ENCODE results near the gene DPEP1.
A peak's percentile ranks its signal among the peaks of the same experiment; 100 is the strongest.
"Not testable (repeated sequence)": the region's sequence is repeated elsewhere in the genome, so short reads cannot be mapped to it uniquely, and the experiment has no call there.

Gene DPEP1

DNA sequence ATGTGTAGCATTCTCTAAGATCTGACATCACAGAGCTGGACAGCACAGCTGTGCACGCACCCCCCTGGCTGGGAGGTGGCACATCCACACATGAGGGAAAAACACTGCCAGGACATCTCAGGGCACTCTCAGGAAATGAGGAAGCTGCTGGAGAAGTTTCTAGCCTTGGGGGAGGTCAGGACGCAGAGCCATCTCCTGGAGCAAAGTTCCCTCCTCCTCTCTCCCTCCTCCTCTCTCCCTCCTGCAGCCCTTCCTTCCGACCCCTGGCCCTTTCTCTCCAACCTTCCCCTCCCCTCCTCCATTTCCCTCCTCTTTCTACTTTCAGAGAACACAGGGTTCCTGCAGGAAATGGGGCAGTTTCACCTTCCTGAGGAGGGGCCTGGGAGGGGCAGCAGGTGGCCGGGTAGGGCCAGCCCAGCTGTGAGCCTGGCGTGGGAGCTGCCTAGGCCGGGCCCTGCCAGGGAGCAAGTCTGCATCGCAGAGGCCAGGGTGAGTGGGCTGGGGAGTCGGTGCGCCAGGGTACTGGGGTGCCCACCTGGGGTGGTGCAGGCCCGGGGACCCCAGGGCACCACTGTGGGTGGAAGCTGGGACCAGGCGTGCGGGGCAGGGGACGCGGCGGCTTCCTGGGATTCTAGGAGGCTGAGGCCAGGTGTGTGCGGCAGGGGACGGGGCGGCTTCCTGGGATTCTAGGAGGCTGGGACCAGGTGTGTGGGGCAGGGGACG lies at the start of gene DPEP1:
Gene DPEP1, plus strand, starts transcription at position 412 of the 723 bp plus-strand sequence. CDS start 16,769 bp downstream, outside the sequence.
- DNase-seq: peak; percentile 12

- DNase-seq: peak; percentile 59
Measured at GRCh38 chr16:89564476-89565255, 48.8 kb upstream of the DPEP1 start.

- DNase-seq: no peak
Measured at GRCh38 chr16:89565256-89565505, 48.3 kb upstream of the DPEP1 start.

DNA sequence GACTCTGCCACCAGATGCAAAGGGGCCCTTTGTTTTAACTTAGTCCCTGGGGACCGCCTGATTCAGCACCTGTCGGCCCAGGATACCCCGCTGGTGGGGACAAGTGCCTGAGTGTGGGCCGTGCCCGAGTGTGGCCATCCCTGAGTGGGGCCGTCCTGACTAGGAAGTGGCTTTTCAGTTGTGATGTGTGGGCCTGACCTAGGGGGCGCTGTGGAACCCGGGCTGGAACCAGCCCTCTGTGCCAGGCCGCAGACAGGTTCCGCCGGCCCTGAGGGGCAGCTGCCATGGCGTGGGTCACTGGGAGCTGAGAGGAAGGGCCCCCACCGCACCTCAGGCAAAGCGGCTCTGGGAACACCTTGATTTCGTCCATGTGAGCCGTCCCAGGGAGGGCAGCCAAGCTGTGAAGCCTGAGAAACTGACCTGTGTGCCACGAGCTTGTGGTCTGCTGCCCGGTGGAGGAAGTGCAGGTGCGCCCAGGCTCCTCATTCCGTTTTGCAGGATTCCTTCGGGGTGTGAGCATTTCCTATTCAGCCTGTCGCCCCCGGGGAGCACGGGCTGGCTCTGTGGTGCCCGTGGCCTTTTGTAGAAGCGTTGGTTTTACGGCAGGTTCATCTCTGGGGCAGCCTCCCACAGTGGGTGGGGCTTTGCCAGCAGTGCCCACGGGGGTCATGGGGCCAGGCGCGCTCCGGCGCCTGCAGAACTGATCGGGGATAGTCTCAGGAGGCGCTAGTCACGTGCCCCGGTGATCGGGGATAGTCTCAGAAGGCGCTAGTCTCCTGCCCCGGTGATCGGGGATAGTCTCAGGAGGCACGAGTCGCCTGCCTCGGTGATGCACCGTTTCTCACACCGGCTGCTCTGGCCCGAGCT lies 47.7 kb upstream of the DPEP1 start:
- peak; percentile 64 for DNase-seq

- no peak for DNase-seq
Measured at GRCh38 chr16:89567656-89568594, 45.5 kb upstream of the DPEP1 start.

DNA sequence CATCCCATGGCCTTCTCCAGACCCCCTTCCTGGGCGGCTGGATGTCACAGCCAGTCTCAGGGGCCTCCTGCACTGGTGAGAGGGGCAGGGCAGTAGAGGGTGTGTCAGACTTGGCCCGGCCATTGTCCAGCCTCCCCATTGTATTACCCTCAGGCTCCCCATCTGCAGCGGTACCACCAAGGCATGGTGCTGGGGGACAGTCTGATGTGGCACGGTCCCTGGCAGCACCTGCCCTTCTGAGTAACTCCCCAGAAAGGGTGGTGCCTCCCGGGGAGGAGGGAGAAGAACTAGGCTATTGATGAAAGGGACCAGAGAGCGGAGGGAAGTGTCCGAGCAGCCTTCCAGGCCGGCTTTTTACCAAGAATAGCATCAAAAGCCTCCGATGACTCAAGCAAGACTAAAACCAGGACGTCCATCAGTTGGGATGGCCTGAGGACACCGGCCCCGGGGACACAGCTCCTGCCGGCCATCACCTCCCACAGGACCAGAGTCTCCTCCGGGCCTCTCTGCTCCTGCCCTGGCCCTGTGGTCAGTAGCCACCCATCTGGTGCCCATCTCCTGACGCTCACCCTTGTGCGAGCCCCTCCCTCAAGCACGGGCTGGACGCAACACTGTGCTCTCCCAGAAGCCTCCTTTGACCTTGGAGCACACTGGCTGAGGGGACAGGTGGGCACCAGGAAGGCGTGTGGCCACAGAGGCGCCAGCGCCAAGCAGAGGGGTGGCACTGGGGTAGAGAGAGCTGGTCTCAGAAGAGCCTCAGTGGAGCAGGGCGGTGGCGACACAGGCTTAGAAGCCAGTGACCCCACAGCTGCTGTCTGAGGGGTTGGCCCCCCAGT lies 43.7 kb upstream of the DPEP1 start:
- DNase-seq: no peak

- DNase-seq: no peak
Measured at GRCh38 chr16:89570342-89570923, 43.0 kb upstream of the DPEP1 start.

DNA sequence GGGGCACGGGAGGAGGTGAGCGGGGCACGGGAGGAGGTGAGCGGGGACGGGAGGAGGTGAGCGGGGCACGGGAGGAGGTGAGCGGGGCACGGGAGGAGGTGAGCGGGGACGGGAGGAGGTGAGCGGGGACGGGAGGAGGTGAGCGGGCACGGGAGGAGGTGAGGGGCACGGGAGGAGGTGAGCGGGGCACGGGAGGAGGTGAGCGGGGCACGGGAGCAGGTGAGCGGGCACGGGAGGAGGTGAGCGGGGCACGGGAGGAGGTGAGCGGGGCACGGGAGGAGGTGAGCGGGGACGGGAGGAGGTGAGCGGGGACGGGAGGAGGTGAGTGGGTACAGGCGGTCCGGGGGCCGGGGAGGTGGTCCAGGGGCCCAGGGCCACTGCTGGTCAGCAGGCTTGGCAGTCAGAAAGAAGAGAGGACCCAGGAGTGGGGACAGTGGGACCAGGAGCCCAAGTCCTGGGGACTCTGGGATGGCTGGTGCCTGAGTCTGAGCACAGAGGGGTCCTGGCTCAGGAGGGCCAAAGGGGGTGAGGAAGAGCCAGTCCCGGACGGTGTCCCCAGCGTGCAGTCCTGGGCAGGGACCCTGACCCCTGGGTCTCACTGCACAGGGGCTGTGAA lies 42.4 kb upstream of the DPEP1 start:
- not testable (repeated sequence) for DNase-seq

GRCh38 chr16:89571636-89572035 lies 41.8 kb upstream of the DPEP1 start:
- no peak for DNase-seq

- no peak for DNase-seq
Measured at GRCh38 chr16:89572073-89572484, 41.4 kb upstream of the DPEP1 start.

DNA sequence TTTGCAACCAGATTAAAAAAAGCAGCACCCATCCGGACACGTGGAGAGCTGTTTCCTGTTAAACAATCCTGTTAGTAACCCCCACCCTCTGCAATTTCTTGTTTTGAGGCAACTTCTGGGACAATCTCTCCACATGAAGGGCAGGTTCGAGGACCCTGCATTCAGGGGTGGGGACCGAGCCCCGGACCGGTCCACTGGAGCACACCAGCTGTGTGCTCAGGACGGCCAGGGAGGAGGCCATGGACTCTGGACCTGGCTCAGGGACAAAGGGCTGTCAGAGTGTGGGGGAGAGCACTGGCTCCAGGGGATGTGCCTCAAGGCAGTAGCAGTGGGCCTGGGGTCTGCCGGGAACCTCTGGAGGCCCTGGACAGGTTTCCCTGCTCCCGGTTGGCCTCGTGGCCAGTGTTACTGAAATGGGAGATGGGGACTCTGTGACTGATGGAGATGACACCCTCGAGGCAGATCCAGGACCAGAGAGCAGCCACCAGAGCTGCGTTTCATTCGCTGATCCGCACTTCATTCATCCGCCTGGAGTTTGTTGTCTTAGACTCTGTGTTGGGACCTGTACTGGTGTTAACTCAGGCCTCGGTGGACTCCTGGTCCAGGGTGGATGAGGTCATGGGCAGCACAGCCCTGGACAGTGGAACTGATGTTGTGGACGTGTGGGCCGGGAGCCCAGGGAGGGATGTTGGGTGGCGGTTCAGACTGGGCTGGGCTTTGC lies 40.8 kb upstream of the DPEP1 start:
- no peak for DNase-seq

GRCh38 chr16:89573826-89574680 lies 39.4 kb upstream of the DPEP1 start:
- DNase-seq: no peak

DNA sequence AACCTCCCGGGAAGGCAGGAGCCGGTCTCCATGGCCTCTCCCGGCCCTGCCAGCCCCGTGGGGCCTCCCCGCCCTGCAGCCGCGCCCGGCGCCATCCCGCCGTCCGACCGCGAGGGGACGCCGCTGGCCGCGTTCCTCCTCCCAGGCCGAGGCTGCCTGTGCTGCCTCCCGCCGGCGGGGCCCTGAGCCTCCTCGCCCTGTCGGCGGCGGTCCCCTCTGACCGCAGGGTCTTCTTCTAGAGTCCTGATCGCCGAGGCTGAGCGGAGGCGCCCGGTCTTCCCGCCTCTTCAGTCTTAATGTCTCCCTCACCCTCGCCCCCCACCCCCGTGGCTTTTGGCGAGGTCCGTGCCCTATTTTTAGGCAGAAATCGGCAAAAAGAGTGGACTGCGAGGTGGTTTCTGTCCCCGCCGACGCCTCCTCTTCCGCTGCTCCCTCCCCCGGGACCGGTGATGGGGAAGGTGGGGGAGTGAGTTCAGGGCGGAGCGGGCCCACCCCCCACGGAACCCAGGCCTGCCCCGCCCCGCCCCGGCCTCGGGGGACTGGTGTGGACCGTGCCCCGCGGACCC lies 38.7 kb upstream of the DPEP1 start:
- peak; percentile 51 for DNase-seq

DNA sequence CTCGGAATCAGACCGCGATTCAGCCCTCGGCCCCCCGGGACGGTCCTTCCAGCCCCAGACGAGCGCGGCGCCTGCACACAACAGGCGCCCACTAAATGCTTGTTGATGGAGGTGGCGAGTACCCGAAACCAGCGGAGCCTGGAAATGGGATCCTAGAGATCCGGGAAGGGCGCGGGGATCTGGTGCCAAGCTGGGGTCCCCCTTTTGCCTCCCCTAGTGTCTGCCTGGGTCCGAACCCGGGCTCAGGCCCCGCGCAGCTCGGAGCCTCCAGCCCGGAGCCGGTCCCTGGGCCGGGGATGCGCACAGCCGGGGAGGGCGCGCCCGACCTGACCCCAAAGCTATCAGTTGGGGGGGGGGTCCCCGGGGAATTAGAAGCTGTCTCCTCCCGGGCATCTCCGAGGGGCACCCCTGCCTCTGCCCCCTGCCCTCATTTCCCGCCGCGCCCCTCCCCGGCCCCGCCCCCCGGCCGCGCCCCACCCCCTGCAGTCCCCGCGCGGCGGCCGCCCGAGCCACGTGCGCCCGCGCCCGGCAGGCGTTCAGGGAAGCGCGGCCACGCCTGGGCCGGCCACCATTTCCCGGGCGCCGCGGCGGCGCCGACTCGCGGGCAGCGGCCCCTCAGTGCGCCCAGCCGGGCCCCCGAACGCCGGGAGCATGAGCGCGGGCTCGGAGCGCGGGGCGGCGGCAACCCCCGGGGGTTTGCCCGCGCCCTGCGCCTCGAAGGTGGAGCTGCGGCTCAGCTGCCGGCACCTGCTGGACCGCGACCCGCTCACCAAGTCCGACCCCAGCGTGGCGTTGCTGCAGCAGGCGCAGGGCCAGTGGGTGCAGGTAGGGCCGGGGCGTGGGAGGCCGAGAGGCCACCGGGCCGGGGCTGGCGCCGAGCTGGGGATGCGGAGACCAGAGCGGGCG lies 37.9 kb upstream of the DPEP1 start, which contains the start of gene CPNE7:
Gene CPNE7, plus strand, starts transcription at position 512 of the 906 bp plus-strand sequence. Its CDS starts 140 bp downstream, at position 652.
- DNase-seq: no peak

- DNase-seq: no peak
Measured at GRCh38 chr16:89576153-89577054, 37.0 kb upstream of the DPEP1 start.

All from MV-4-11 (cell line).